PFSK-1 (cell line): ENCODE results near the gene KCNH4.

Source experiments
- FOXP2 ChIP-seq: optimal IDR thresholded peaks from 2 replicates; pipeline ENCODE3; 2011; ENCODE audit warnings: borderline replicate concordance, control low read depth, inconsistent platforms; ENCODE audit not compliant: insufficient read depth; ENCODE audit errors: extremely low read length, extremely low read depth
- POLR2AphosphoS5 ChIP-seq: IDR thresholded peaks from 2 replicates; pipeline ENCODE4 v1.6.1; 2012; ENCODE audit warnings: low read depth, mild to moderate bottlenecking, control low read depth, low read length, moderate library complexity
- SIN3A ChIP-seq: IDR thresholded peaks from 2 replicates; pipeline ENCODE4 v1.6.1; 2012; ENCODE audit warnings: mild to moderate bottlenecking, low read length, moderate library complexity, borderline replicate concordance; ENCODE audit not compliant: insufficient read depth
- TAF1 ChIP-seq: IDR thresholded peaks from 2 replicates; pipeline ENCODE4 v1.6.1; 2012; ENCODE audit warnings: low read length, control low read depth, borderline replicate concordance; ENCODE audit not compliant: insufficient read depth
- TF ChIP-seq, protein P1 (sequence below), 2 experiments: IDR thresholded peaks; 2 replicates each; pipeline versions ENCODE4 v1.6.1 to v1.8.0; 2011 to 2012; ENCODE audit warnings: low read depth in 2 of 2, low read length in 2 of 2, control low read depth in 1 of 2, inconsistent platforms in 1 of 2, mild to moderate bottlenecking in 1 of 2, moderate library complexity in 1 of 2; ENCODE audit not compliant: insufficient read depth in 1 of 2

The KCNH4 gene

GRCh38 chr17:42110301-42111264 lies 70.4 kb downstream of the KCNH4 start:
- TF ChIP-seq SIN3A: no peak
- TF ChIP-seq TAF1: no peak
- TF ChIP-seq FOXP2: no peak
- TF ChIP-seq POLR2AphosphoS5: no peak
- TF ChIP-seq, protein P1, sequence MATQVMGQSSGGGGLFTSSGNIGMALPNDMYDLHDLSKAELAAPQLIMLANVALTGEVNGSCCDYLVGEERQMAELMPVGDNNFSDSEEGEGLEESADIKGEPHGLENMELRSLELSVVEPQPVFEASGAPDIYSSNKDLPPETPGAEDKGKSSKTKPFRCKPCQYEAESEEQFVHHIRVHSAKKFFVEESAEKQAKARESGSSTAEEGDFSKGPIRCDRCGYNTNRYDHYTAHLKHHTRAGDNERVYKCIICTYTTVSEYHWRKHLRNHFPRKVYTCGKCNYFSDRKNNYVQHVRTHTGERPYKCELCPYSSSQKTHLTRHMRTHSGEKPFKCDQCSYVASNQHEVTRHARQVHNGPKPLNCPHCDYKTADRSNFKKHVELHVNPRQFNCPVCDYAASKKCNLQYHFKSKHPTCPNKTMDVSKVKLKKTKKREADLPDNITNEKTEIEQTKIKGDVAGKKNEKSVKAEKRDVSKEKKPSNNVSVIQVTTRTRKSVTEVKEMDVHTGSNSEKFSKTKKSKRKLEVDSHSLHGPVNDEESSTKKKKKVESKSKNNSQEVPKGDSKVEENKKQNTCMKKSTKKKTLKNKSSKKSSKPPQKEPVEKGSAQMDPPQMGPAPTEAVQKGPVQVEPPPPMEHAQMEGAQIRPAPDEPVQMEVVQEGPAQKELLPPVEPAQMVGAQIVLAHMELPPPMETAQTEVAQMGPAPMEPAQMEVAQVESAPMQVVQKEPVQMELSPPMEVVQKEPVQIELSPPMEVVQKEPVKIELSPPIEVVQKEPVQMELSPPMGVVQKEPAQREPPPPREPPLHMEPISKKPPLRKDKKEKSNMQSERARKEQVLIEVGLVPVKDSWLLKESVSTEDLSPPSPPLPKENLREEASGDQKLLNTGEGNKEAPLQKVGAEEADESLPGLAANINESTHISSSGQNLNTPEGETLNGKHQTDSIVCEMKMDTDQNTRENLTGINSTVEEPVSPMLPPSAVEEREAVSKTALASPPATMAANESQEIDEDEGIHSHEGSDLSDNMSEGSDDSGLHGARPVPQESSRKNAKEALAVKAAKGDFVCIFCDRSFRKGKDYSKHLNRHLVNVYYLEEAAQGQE (IDR thresholded peaks at IDR 0.05; ENCODE audit: insufficient read depth in 1 of 2, low read depth in 2 of 2, low read length in 2 of 2): no peak

DNA sequence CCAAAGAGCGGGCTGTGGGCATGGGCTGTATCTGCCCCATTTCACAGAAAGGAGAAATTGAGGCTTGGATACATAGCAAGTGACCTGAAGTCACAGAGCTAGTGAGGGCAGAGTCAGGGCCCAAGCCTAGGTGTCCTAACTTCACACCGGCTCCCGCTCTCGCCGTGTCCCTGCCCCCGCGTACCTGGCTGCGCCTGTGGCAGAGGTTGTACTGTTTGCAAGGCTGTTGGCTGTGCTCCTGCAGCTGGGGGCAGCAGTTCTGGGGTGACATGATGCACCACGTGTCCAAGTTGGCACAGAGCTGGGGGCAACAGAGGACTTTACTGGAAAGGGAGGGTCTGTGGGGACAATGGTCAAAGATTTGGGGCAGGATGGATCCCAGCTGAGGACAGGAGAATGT lies 71.9 kb downstream of the KCNH4 start:
- no peak for TF ChIP-seq SIN3A
- no peak for TF ChIP-seq TAF1

DNA sequence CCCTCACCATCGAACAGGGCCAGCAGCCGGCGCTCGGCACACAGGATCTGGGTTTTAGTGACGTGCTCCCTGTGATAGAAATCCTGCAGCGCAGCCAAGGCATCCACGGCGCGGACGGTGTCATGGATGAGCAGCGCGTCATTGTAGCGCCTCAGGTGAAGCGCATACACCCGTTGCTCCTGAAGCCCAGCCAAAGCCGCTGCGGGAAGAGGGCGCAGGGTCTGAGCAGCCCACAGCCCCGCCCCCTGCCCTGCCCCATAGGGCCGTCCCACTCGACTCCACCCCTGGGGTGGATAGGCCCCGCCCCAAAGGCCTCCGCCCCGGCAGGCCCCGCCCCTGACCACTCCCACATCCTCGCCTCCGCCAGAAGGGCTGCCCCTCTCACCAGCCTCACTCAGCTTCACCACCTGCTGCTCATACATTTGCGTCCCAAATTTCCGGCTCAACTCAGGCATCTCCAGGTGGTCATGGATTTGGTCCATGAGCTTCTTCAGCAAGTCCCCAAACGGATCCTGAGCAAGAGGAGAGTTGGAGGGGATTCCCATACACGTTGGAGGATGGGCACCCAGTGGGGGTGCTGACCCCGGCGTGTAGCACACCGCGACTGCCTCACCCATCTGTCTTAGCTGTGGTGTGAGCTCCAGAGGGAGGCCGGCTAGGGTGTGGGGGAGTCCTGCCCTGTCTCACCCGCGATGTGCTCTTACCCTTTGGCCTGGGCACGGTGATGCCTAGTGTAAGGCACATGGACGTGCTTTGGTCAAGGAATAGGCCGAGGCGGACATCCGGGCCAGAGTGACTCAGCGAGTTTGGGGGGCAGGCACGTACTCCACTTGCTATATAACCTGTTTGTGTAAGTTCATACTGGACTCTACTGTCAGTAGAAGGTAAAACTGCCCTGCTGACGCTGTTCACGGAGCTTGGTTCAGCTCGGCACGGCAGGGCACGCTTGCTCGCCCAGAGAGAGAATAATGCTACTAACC lies 73.1 kb downstream of the KCNH4 start:
- no peak for TF ChIP-seq TAF1
- TF ChIP-seq SIN3A: no peak
- TF ChIP-seq, protein P1 (IDR thresholded peaks at IDR 0.05; ENCODE audit: insufficient read depth in 1 of 2, low read depth in 2 of 2, low read length in 2 of 2): no peak
- no peak for TF ChIP-seq FOXP2
- TF ChIP-seq POLR2AphosphoS5: no peak

- TF ChIP-seq FOXP2: no peak
- no peak for TF ChIP-seq POLR2AphosphoS5
- no peak for TF ChIP-seq SIN3A
- TF ChIP-seq, protein P1 (IDR thresholded peaks at IDR 0.05; ENCODE audit: insufficient read depth in 1 of 2, low read depth in 2 of 2, low read length in 2 of 2): no peak
- TF ChIP-seq TAF1: no peak
Observed at GRCh38 chr17:42107124-42107523, 73.8 kb downstream of the KCNH4 start.
